ENCODE measurements around the gene CACNA2D3.

CACNA2D3 gene

GRCh38 chr3:54954521-54954920 lies 832.2 kb downstream of the CACNA2D3 start:
- no peak for TF ChIP-seq CTCF (IDR thresholded peaks at IDR 0.05)
- no peak overlapping the region for H3K4me3 ChIP-seq
- intact Hi-C loops (cut with DNase I; ENCODE audit: low total_unique reads): no loop called here
- no peaks in the 10 kb centered on the region for H3K9me3 ChIP-seq
- no peak for DNase-seq
- peaks cover 0 to 7% (median 3%) of the 10 kb centered on the region in 4 donors for H3K4me1 ChIP-seq
- no peaks in the 10 kb centered on the region for H3K36me3 ChIP-seq
- no peaks in the 10 kb centered on the region for H3K27me3 ChIP-seq
- no peak overlapping the region for H3K27ac ChIP-seq

GRCh38 chr3:54955496-54955895 lies 833.1 kb downstream of the CACNA2D3 start:
- no peak for TF ChIP-seq CTCF (IDR thresholded peaks at IDR 0.05)

GRCh38 chr3:54955941-54956340 lies 833.6 kb downstream of the CACNA2D3 start:
- no peak for TF ChIP-seq CTCF (IDR thresholded peaks at IDR 0.05)
- no peaks in the 10 kb centered on the region for H3K9me3 ChIP-seq
- no peaks in the 10 kb centered on the region for H3K27me3 ChIP-seq

More at GRCh38 chr3:54955496-54955895, 833.1 kb downstream of the CACNA2D3 start:
- no peaks in the 10 kb centered on the region for H3K27me3 ChIP-seq
- H3K9me3 ChIP-seq: no peaks in the 10 kb centered on the region
- peaks cover 0 to 7% (median 3%) of the 10 kb centered on the region in 4 donors for H3K4me1 ChIP-seq
- H3K36me3 ChIP-seq: no peaks in the 10 kb centered on the region
- intact Hi-C loops (cut with DNase I; ENCODE audit: low total_unique reads): no loop called here
- no peak overlapping the region for H3K27ac ChIP-seq
- H3K4me3 ChIP-seq: no peak overlapping the region
- DNase-seq: no peak

GRCh38 chr3:54957711-54958110 lies 835.4 kb downstream of the CACNA2D3 start:
- no peak for TF ChIP-seq CTCF (IDR thresholded peaks at IDR 0.05)
- Histone ChIP-seq H3K36me3 (no peaks in the 10 kb centered on the region), H3K27me3 (no peaks in the 10 kb centered on the region), H3K4me3 (no peak overlapping the region), H3K4me1 (no peaks in the 10 kb centered on the region), H3K9me3 (no peaks in the 10 kb centered on the region), H3K27ac (no peak overlapping the region)
- intact Hi-C loops (cut with DNase I; ENCODE audit: low total_unique reads): no loop called here
- DNase-seq: no peak

More at GRCh38 chr3:54955941-54956340, 833.6 kb downstream of the CACNA2D3 start:
- H3K36me3 ChIP-seq: no peaks in the 10 kb centered on the region
- no peak overlapping the region for H3K27ac ChIP-seq
- DNase-seq: no peak
- intact Hi-C loops (cut with DNase I; ENCODE audit: low total_unique reads): no loop called here
- H3K4me3 ChIP-seq: no peak overlapping the region
- H3K4me1 ChIP-seq: peaks cover 0 to 7% (median 3%) of the 10 kb centered on the region in 4 donors

GRCh38 chr3:54960082-54960481 lies 837.7 kb downstream of the CACNA2D3 start:
- no peak for TF ChIP-seq CTCF (IDR thresholded peaks at IDR 0.05)
- intact Hi-C loops (cut with DNase I; ENCODE audit: low total_unique reads): no loop called here

GRCh38 chr3:54960701-54961100 lies 838.3 kb downstream of the CACNA2D3 start:
- Histone ChIP-seq H3K27ac (no peak overlapping the region), H3K27me3 (no peaks in the 10 kb centered on the region), H3K36me3 (no peaks in the 10 kb centered on the region), H3K4me3 (no peak overlapping the region), H3K9me3 (no peaks in the 10 kb centered on the region), H3K4me1 (no peaks in the 10 kb centered on the region)
- TF ChIP-seq CTCF (IDR thresholded peaks at IDR 0.05): no peak
- intact Hi-C loops (cut with DNase I; ENCODE audit: low total_unique reads): no loop called here
- DNase-seq: no peak

More at GRCh38 chr3:54960082-54960481, 837.7 kb downstream of the CACNA2D3 start:
- H3K36me3 ChIP-seq: no peaks in the 10 kb centered on the region
- H3K27ac ChIP-seq: no peak overlapping the region
- H3K4me1 ChIP-seq: no peaks in the 10 kb centered on the region
- no peak overlapping the region for H3K4me3 ChIP-seq
- no peaks in the 10 kb centered on the region for H3K9me3 ChIP-seq
- DNase-seq: no peak
- H3K27me3 ChIP-seq: no peaks in the 10 kb centered on the region
